DND-41 (cell line): ENCODE measurements around the gene LHFPL2.

Experiments
- ATAC-seq: fragments of 200-7000 bp; cut with Tn5 transposase; 3 replicates; pipeline ENCODE4 v1.9.1; 2021; ENCODE audit warnings: low read depth; ENCODE audit not compliant: insufficient read depth
- DNase-seq: peaks from one replicate; pipeline ENCODE4 v3.0.0-alpha.2; 2020
- H2AFZ ChIP-seq: 2 replicates; pipeline ENCODE4 v1.6.0; 2012; ENCODE audit warnings: low read depth, low read length
- H3K27ac ChIP-seq: 2 replicates; pipeline ENCODE4 v1.5.1; 2012; ENCODE audit warnings: low read length, inconsistent platforms
- H3K27me3 ChIP-seq: fragments of 200-600 bp; sonication (generic); 2 replicates; pipeline ENCODE4 v1.6.0; 2012; ENCODE audit warnings: low read length, mild to moderate bottlenecking, inconsistent platforms; ENCODE audit not compliant: insufficient read depth, poor library complexity
- H3K36me3 ChIP-seq: 2 replicates; pipeline ENCODE4 v1.5.1; 2012; ENCODE audit warnings: low read length, inconsistent platforms; ENCODE audit not compliant: insufficient read depth
- H3K4me1 ChIP-seq: 2 replicates; pipeline ENCODE4 v1.5.1; 2012; ENCODE audit warnings: mild to moderate bottlenecking, low read length; ENCODE audit not compliant: insufficient read depth
- H3K4me2 ChIP-seq: 2 replicates; pipeline ENCODE4 v1.6.0; 2012; ENCODE audit warnings: mild to moderate bottlenecking, moderate library complexity, low read length, inconsistent platforms; ENCODE audit not compliant: insufficient read depth
- H3K4me3 ChIP-seq, 2 experiments: fragments of 200-600 bp in 1 of 2; shearing (Covaris generic) in 1 of 2; 2 replicates each; pipeline ENCODE4 v1.5.1; 2012 to 2016; ENCODE audit warnings: inconsistent platforms in 2 of 2, low read length in 2 of 2, mild to moderate bottlenecking in 2 of 2, low read depth in 1 of 2, moderate library complexity in 1 of 2
- H3K79me2 ChIP-seq: 2 replicates; pipeline ENCODE4 v1.6.0; 2012; ENCODE audit warnings: low read length, inconsistent platforms; ENCODE audit not compliant: insufficient read depth
- H3K9ac ChIP-seq: 2 replicates; pipeline ENCODE4 v1.6.0; 2012; ENCODE audit warnings: low read depth, mild to moderate bottlenecking, inconsistent platforms, low read length, moderate library complexity
- H3K9me3 ChIP-seq: 2 replicates; pipeline ENCODE4 v1.5.1; 2012; ENCODE audit warnings: low read length, moderate library complexity, mild to moderate bottlenecking, inconsistent platforms; ENCODE audit not compliant: insufficient read depth, severe bottlenecking
- H4K20me1 ChIP-seq: 2 replicates; pipeline ENCODE4 v1.6.0; 2012; ENCODE audit warnings: low read length; ENCODE audit not compliant: insufficient read depth
- EZH2 ChIP-seq: IDR thresholded peaks from 3 replicates; pipeline ENCODE4 v1.6.1; 2012; ENCODE audit warnings: borderline replicate concordance, low read depth, mild to moderate bottlenecking, moderate library complexity, low read length, inconsistent platforms; ENCODE audit not compliant: severe bottlenecking
- TF ChIP-seq, protein P1 (sequence below): IDR thresholded peaks from 2 replicates; pipeline ENCODE4 v1.5.1; 2012; ENCODE audit warnings: borderline replicate concordance, low read length, moderate library complexity, mild to moderate bottlenecking; ENCODE audit not compliant: poor library complexity, severe bottlenecking; ENCODE audit errors: extremely low read depth

The LHFPL2 gene

DNA sequence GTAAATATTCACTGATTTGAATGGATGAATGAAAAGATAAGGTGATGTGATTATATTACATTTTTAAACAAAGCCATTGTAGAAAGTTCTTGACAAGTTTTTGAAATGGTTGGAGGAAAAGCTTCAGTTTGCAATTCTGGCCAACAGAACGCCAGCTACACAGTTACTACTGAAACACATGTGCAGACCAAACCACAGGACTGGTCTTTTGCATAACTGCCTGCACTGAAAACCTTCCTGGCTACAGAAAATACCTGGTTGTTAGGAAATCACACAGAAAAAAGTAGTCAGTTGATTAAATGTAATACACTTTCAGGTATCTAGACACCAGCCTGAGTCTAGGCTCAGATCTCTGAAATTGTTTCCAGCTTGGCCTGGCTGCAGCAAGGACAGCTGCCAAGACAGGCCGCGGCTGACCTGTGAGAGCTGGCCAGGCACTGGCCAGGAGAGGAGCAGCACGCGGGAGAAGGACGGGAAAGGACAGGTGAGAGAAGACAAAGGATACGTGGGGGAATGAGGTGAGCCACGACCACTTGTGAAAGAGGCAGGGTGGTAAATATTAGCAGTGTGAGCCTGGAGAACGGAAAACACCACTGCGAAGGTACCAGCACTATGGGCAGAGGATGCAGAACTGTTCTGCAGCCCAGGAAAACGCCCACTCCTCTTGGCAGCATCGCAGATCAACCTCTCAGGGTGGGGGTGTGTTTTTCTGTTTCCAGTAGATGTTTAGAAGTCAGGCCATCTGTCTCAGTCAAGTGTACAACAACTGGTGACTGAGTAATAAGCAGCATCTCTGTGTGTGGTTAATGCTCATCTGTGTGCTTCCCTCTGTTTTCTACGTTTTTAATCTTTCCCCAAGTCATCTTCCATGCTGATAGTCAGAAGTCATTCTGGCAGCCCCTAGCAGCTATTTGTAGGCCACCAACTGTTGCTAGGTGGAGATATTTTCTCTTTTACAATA, 150.7 kb downstream of the LHFPL2 start:
- Histone ChIP-seq H3K27ac (no peak overlapping the region), H3K4me2 (no peak overlapping the region)

DNA sequence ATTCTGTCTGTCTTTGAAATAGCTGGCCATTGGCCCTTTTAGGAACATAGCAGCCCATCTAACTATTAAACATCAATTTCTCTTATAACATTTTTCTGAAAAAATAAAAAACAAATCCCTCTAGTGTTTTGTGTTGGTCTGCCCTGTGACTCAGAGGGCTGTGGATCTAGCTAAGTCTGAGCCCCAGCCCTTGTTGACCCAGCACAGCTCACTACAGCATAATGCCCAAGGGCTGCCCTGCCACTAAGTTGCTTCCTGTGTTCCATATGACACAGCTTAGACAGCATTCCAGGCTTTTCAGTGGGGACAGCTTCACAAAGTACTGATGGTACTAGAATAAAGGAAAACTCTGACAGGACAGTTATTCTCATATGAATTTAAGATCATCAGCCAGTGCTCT, 152.2 kb downstream of the LHFPL2 start:
- no peak overlapping the region for H3K4me2 ChIP-seq
- no peaks in the 10 kb centered on the region for H3K9me3 ChIP-seq
- H2AFZ ChIP-seq = no peak overlapping the region
- no peaks in the 10 kb centered on the region for H3K79me2 ChIP-seq
- H4K20me1 ChIP-seq = no peaks in the 10 kb centered on the region
- H3K27me3 ChIP-seq = peaks cover 2% of the 10 kb centered on the region
- no peak overlapping the region for H3K4me3 ChIP-seq
- no peak overlapping the region for H3K27ac ChIP-seq
- ATAC-seq = no peak
- TF ChIP-seq EZH2 = no peak
- TF ChIP-seq, protein P1, sequence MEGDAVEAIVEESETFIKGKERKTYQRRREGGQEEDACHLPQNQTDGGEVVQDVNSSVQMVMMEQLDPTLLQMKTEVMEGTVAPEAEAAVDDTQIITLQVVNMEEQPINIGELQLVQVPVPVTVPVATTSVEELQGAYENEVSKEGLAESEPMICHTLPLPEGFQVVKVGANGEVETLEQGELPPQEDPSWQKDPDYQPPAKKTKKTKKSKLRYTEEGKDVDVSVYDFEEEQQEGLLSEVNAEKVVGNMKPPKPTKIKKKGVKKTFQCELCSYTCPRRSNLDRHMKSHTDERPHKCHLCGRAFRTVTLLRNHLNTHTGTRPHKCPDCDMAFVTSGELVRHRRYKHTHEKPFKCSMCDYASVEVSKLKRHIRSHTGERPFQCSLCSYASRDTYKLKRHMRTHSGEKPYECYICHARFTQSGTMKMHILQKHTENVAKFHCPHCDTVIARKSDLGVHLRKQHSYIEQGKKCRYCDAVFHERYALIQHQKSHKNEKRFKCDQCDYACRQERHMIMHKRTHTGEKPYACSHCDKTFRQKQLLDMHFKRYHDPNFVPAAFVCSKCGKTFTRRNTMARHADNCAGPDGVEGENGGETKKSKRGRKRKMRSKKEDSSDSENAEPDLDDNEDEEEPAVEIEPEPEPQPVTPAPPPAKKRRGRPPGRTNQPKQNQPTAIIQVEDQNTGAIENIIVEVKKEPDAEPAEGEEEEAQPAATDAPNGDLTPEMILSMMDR = no peak
- no peaks in the 10 kb centered on the region for H3K36me3 ChIP-seq
- no peak overlapping the region for H3K9ac ChIP-seq
- H3K4me1 ChIP-seq = no peaks in the 10 kb centered on the region
- no peak for DNase-seq

More for the DNA sequence above, 150.7 kb downstream of the LHFPL2 start:
- Histone ChIP-seq H3K4me3 (no peak overlapping the region), H2AFZ (no peak overlapping the region), H3K9ac (no peak overlapping the region), H3K4me1 (no peaks in the 10 kb centered on the region), H4K20me1 (no peaks in the 10 kb centered on the region), H3K27me3 (peaks cover 4% of the 10 kb centered on the region), H3K9me3 (no peaks in the 10 kb centered on the region), H3K79me2 (no peaks in the 10 kb centered on the region), H3K36me3 (no peaks in the 10 kb centered on the region)
- no peak for TF ChIP-seq EZH2
- TF ChIP-seq, protein P1 = no peak
- no peak for DNase-seq
- no peak for ATAC-seq

DNA sequence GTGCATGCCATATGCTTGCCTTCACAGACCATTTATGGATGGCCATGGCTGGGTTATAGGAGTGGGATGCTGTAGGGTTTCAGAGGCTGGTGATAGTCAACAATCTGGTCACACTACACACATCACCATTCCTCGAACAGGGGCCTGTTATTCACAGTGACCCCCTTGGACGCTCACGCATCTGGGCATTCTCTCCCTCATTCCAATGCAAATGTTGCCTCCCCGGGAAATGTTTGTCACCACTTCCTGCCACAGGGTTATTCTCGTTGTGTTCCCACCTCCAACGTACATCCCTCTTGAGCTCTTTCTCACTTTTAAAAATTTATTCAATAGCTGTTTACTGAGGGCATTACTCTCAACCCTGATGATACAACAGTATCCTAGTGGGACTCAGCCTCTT, 152.8 kb downstream of the LHFPL2 start:
- no peak overlapping the region for H3K4me2 ChIP-seq

More for the DNA sequence above, 152.8 kb downstream of the LHFPL2 start:
- Histone ChIP-seq H3K27ac (no peak overlapping the region), H3K9ac (no peak overlapping the region), H3K36me3 (no peaks in the 10 kb centered on the region), H3K79me2 (no peaks in the 10 kb centered on the region), H3K4me3 (no peak overlapping the region), H2AFZ (no peak overlapping the region), H4K20me1 (no peaks in the 10 kb centered on the region), H3K27me3 (no peaks in the 10 kb centered on the region), H3K9me3 (no peaks in the 10 kb centered on the region), H3K4me1 (no peaks in the 10 kb centered on the region)
- no peak for ATAC-seq
- TF ChIP-seq, protein P1 = no peak
- TF ChIP-seq EZH2 = no peak
- DNase-seq = no peak
